PFSK-1 (cell line): ENCODE results near the gene CORO2A.

Experiments
- FOXP2 ChIP-seq: optimal IDR thresholded peaks from 2 replicates; pipeline ENCODE3; 2011; ENCODE audit warnings: borderline replicate concordance, control low read depth, inconsistent platforms; ENCODE audit not compliant: insufficient read depth; ENCODE audit errors: extremely low read length, extremely low read depth
- POLR2AphosphoS5 ChIP-seq: IDR thresholded peaks from 2 replicates; pipeline ENCODE4 v1.6.1; 2012; ENCODE audit warnings: low read depth, mild to moderate bottlenecking, control low read depth, low read length, moderate library complexity
- SIN3A ChIP-seq: IDR thresholded peaks from 2 replicates; pipeline ENCODE4 v1.6.1; 2012; ENCODE audit warnings: mild to moderate bottlenecking, low read length, moderate library complexity, borderline replicate concordance; ENCODE audit not compliant: insufficient read depth
- TAF1 ChIP-seq: IDR thresholded peaks from 2 replicates; pipeline ENCODE4 v1.6.1; 2012; ENCODE audit warnings: low read length, control low read depth, borderline replicate concordance; ENCODE audit not compliant: insufficient read depth
- TF ChIP-seq, protein P1 (sequence below), 2 experiments: IDR thresholded peaks; 2 replicates each; pipeline versions ENCODE4 v1.6.1 to v1.8.0; 2011 to 2012; ENCODE audit warnings: low read depth in 2 of 2, low read length in 2 of 2, control low read depth in 1 of 2, inconsistent platforms in 1 of 2, mild to moderate bottlenecking in 1 of 2, moderate library complexity in 1 of 2; ENCODE audit not compliant: insufficient read depth in 1 of 2

CORO2A gene

DNA sequence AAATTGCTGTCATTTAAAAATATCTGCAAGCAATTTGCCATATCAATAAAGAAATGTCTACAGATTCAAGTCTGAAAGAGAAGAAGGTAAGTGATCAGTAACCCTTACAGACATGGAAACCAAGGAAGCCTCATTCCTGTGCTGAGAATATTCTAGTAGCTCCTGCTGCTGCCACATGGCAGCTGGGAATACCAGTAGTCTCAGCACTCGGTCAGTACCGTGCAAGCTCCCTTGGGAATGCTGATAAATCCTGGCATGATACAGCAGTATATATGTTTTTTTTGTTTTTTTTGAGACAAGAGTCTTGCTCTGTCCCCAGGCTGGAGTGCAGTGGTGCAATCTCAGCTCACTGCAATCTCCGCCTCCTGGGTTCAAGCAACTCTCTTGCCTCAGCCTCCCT, 108.0 kb downstream of the CORO2A start:
- TF ChIP-seq FOXP2 (no peak), POLR2AphosphoS5 (no peak)

DNA sequence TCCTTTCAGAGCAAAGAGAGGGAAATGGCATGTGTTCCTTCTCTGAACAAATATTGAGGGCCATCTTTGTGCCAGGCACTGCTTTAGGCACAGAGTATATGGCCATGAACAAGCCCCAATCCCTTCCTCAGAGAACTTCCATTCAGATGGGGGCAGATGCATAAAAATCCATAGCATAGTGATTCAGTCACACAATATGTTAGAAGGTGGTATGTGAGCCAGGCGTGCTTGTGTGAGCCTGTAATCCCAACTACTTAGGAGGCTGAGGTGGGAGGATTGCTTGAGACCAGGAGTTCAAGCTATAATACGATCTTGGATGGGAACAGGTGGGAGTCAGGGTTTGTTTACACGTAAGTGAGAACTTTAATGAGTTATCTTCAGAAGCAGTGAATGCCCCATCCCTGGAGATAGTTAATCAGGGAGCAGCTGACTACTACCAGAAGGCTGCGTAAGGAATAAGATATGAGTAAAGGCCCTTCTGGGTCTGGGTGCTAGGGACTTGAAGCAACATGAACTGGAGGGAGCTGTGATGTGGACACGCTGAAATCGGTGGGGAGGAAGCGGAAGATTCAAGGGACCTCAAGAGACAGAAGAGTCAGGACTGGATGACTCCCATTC, 108.8 kb downstream of the CORO2A start:
- TF ChIP-seq, protein P1, sequence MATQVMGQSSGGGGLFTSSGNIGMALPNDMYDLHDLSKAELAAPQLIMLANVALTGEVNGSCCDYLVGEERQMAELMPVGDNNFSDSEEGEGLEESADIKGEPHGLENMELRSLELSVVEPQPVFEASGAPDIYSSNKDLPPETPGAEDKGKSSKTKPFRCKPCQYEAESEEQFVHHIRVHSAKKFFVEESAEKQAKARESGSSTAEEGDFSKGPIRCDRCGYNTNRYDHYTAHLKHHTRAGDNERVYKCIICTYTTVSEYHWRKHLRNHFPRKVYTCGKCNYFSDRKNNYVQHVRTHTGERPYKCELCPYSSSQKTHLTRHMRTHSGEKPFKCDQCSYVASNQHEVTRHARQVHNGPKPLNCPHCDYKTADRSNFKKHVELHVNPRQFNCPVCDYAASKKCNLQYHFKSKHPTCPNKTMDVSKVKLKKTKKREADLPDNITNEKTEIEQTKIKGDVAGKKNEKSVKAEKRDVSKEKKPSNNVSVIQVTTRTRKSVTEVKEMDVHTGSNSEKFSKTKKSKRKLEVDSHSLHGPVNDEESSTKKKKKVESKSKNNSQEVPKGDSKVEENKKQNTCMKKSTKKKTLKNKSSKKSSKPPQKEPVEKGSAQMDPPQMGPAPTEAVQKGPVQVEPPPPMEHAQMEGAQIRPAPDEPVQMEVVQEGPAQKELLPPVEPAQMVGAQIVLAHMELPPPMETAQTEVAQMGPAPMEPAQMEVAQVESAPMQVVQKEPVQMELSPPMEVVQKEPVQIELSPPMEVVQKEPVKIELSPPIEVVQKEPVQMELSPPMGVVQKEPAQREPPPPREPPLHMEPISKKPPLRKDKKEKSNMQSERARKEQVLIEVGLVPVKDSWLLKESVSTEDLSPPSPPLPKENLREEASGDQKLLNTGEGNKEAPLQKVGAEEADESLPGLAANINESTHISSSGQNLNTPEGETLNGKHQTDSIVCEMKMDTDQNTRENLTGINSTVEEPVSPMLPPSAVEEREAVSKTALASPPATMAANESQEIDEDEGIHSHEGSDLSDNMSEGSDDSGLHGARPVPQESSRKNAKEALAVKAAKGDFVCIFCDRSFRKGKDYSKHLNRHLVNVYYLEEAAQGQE (IDR thresholded peaks at IDR 0.05; ENCODE audit: insufficient read depth in 1 of 2, low read depth in 2 of 2, low read length in 2 of 2), result no peak
- TF ChIP-seq FOXP2 (no peak), POLR2AphosphoS5 (no peak), SIN3A (no peak)

DNA sequence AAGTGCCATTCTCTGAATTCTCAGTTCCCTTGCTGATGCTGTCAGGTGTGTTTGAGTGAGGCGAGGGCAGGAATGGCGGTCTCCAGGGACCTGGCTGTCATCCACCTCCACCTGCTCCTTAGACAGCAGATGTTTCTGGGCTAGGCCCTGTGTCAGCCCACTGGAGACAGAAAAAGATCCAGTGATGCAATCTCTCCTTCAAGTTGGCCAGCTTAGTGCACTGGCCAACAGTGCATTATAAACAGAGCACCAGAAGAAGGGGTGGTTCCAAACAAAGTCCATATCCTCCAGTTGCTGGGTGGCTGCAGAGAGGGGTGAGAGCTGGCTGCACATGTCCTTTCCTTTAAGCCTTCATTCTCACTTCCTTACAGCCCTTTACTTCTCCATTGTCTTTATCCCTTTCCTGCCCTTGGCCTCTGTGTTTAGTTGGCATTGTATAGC, 109.4 kb downstream of the CORO2A start:
- no peak for TF ChIP-seq TAF1

DNA sequence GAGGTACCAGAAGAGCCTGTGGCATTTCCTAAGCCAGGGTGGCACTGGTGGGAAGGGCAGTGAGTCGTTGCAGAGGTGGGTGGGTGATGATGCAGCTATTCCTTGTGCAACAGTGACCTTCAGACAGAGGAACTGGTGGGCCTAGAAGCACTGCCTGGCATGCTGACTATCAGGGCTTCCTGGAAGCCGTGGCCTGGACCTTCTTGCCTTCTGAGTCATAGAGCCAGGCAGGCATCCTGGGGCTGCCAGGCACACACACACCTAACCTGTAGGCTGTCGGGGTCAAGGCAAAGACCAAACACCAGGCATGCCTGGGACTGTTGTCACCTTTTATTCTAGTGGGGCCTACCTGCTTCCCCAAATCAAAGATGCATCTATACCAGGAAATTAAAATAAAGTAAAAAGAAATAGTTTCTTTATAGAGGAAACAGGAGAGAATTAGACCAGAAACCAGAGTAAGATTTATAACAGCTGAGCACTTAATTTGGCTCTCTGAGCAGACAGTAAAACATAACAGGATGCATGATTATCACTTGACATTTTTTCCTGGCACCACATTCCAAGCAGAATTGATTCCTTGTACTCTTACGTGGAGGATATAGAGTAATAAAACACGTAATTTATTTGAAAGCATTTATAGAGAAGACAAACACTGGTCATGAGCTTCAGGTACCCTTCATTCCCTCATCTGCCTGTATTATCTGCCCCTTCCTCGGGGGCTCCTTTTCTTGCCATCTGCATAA, 110.8 kb downstream of the CORO2A start:
- no peak for TF ChIP-seq POLR2AphosphoS5
- TF ChIP-seq, protein P1 (IDR thresholded peaks at IDR 0.05; ENCODE audit: insufficient read depth in 1 of 2, low read depth in 2 of 2, low read length in 2 of 2), result no peak
- TF ChIP-seq SIN3A, result no peak
- no peak for TF ChIP-seq TAF1
- TF ChIP-seq FOXP2, result no peak

DNA sequence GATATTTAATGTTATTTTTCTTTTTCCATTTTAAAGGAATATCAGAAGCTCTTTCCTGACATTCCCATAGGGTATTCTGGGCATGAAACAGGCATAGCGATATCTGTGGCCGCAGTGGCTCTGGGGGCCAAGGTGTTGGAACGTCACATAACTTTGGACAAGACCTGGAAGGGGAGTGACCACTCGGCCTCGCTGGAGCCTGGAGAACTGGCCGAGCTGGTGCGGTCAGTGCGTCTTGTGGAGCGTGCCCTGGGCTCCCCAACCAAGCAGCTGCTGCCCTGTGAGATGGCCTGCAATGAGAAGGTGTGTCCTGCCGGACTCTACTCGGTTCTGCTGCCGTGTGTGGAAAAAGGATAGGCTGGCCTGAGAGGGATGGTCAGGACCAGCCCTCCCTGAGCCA, 111.7 kb downstream of the CORO2A start:
- TF ChIP-seq TAF1 (no peak), POLR2AphosphoS5 (no peak), FOXP2 (no peak), SIN3A (no peak)
- TF ChIP-seq, protein P1 (IDR thresholded peaks at IDR 0.05; ENCODE audit: insufficient read depth in 1 of 2, low read depth in 2 of 2, low read length in 2 of 2), result no peak

DNA sequence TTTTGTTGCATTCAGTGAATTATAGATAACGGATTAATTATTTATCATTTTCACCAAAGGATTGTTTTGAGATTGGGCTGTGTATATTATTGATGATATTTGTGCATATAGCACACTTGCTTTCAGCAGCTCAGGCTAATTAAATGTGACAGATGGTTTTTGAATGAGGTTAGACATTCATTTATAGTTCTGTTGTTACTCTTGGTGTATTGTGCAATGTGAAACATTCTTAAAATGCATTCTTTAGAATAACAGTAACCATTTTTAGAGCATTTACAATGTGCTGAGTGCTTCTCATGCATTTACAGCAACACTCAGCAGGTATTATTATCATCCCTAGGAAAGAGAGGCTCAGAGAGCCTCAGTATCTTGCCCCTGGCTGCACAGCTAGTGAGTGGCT, 112.1 kb downstream of the CORO2A start:
- TF ChIP-seq FOXP2 (no peak), SIN3A (no peak), TAF1 (no peak), POLR2AphosphoS5 (no peak)
- TF ChIP-seq, protein P1 (IDR thresholded peaks at IDR 0.05; ENCODE audit: insufficient read depth in 1 of 2, low read depth in 2 of 2, low read length in 2 of 2), result no peak
